ENCODE measurements around the gene ITGB5. TPM values are rescaled to one million over a fixed set of nuclear protein-coding genes. Genes with fewer than 3 reads are reported as not detected.

The ITGB5 gene, protein sequence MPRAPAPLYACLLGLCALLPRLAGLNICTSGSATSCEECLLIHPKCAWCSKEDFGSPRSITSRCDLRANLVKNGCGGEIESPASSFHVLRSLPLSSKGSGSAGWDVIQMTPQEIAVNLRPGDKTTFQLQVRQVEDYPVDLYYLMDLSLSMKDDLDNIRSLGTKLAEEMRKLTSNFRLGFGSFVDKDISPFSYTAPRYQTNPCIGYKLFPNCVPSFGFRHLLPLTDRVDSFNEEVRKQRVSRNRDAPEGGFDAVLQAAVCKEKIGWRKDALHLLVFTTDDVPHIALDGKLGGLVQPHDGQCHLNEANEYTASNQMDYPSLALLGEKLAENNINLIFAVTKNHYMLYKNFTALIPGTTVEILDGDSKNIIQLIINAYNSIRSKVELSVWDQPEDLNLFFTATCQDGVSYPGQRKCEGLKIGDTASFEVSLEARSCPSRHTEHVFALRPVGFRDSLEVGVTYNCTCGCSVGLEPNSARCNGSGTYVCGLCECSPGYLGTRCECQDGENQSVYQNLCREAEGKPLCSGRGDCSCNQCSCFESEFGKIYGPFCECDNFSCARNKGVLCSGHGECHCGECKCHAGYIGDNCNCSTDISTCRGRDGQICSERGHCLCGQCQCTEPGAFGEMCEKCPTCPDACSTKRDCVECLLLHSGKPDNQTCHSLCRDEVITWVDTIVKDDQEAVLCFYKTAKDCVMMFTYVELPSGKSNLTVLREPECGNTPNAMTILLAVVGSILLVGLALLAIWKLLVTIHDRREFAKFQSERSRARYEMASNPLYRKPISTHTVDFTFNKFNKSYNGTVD
- total RNA-seq, result 1 to 10 TPM in 1 of 2 experiments, under 1 TPM in 1; 0.52 to 1.5 TPM

DNA sequence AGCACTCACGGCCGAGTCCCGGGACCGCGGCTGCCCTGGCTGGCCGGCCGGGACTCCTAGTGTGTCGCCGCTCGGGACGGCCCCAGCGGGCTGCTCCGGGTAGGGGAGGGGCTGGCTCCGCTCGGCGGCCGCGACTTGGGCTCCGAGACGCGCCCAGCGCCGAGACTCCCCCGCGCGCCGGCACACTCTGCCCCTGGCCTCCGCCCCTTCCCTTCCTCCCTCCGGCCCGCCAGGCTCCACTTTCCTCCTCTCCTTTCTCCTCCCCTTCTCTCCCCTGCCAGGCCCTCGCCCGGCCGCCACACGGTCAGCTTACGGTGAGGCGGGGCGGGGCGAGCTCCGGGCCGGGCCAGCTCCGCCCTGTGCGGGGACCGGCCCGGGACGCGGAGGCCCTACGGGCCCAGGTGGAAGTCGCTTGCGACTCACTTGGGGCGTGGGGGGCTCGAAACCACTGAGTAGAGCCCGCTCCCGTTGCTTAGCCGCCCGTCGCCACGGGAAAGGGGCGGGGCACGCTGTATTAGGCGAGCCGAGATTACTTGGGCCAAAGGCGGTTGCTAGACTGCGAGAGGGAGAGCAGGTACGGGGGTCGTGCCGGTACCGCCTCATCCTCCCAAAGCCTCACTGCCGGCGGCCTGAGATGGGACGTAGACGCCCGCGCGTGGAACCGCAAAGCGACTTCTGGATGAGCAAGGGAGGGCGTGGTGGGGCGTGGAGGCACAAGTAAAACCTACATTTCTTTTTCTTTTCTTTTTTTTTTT lies at the start of gene ITGB5:
TSS of gene ITGB5 (minus strand) at position 189 of the 755 bp plus-strand sequence. CDS start 365 bp downstream, outside the sequence.
- POLR2A ChIA-PET, result no interaction called here
- Mint-ChIP-seq H3K36me3 (no peaks in the 10 kb centered on the region), H3K4me3 (peak within 1 kb of the TSS; percentile 64), H3K27me3 (peaks cover 45% of the 10 kb centered on the region), H3K4me1 (ENCODE audit: low read depth) (peaks cover 2% of the 10 kb centered on the region), H3K27ac (no peak within 1 kb of the TSS), H3K9me3 (no peaks in the 10 kb centered on the region)
- CTCF ChIA-PET, result interaction anchor here (0.8 to 3.2 kb wide), 2 partner anchors 11 to 14 kb away, joined by 3 to 20 read pairs; no protein-coding TSS in a partner anchor
- intact Hi-C loops (cut with micrococcal nuclease), result no loop called here
- peak; percentile 45 for DNase-seq

DNA sequence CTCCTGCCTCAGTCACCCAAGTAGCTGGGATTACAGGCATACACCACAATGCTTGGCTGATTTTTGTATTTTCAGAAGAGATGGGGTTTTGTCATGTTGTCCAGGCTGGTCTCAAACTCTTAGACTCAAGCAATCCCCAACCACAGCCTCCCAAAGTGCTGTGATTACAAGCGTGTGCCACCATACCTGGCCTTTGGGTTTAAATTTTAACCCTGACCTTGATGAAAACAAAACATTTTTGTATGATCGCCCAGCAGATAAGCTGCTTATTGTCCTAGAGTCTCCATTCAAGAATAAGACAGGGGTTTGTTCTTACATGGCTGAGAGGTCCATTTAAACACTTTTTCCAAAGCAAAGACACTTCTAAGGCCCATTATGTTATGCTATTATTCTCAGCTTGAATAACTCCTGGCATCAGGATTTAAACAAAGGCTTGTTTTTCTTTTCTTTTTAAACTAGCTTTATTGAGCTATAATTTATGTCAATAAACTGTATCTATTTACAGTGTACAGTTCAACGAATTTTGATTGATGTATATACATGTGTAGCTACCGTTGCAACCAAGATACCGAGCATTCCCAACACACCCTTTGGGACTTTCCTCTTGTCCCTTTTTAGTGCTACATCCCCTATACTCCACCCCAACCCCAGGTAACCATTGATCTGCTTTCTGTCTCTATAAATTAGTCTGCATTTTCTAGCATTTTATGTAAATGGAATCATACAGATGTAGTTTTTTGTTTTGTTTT lies 48.8 kb upstream of the ITGB5 start:
- intact Hi-C loops (cut with micrococcal nuclease), result no loop called here
- Mint-ChIP-seq H3K9me3 (no peaks in the 10 kb centered on the region), H3K4me3 (no peak overlapping the region), H3K27me3 (peaks cover 7% of the 10 kb centered on the region), H3K27ac (no peak overlapping the region), H3K36me3 (no peaks in the 10 kb centered on the region), H3K4me1 (ENCODE audit: low read depth) (no peaks in the 10 kb centered on the region)
- no peak for DNase-seq
- ChIA-PET CTCF (no interaction called here), POLR2A (no interaction called here)

GRCh38 chr3:124935264-124935663 lies 48.1 kb upstream of the ITGB5 start:
- CTCF ChIA-PET, result interaction anchor here (1.1 to 1.2 kb wide), 2 partner anchors 34 to 174 kb away, joined by 3 to 4 read pairs; no protein-coding TSS in a partner anchor
- H3K4me1 Mint-ChIP-seq (ENCODE audit: low read depth), result no peaks in the 10 kb centered on the region
- POLR2A ChIA-PET, result no interaction called here
- H3K27me3 Mint-ChIP-seq, result peaks cover 7% of the 10 kb centered on the region
- H3K27ac Mint-ChIP-seq, result no peak overlapping the region
- H3K9me3 Mint-ChIP-seq, result no peaks in the 10 kb centered on the region
- no peak for DNase-seq
- intact Hi-C loops (cut with micrococcal nuclease), result no loop called here
- no peak overlapping the region for H3K4me3 Mint-ChIP-seq
- no peaks in the 10 kb centered on the region for H3K36me3 Mint-ChIP-seq

DNA sequence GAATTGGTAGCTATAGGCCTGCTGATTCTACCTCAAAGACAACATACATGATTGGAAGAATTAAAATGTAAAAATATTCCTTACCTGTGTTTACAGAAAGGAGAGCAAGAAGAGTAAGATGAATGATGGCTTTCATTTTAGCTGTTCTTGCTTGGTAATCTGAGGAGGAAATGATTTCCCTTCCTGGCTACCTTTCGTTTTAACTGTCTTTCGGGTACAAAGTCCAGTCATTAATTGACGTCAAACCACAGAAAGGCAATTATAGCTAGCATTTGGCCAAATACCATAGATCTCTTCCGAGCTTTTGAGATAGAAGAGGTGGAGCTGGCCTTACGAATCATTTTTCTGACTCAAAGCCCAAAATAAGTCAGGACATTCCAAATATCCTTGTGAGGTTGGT lies 47.4 kb upstream of the ITGB5 start, which contains the start of gene MUC13:
TSS of gene MUC13 (minus strand) at position 175 of the 400 bp plus-strand sequence. CDS start at position 136, 39 bp downstream.
- Mint-ChIP-seq H3K36me3 (no peaks in the 10 kb centered on the region), H3K9me3 (no peaks in the 10 kb centered on the region), H3K27ac (no peak within 1 kb of the TSS), H3K4me3 (no peak within 1 kb of the TSS), H3K4me1 (ENCODE audit: low read depth) (no peaks in the 10 kb centered on the region), H3K27me3 (peaks cover 8% of the 10 kb centered on the region)
- intact Hi-C loops (cut with micrococcal nuclease), result no loop called here
- no peak for DNase-seq
- CTCF ChIA-PET, result interaction anchor here (1.1 to 1.2 kb wide), 2 partner anchors 33 to 174 kb away, joined by 3 to 4 read pairs; no protein-coding TSS in a partner anchor
- POLR2A ChIA-PET, result no interaction called here

- ChIA-PET POLR2A (no interaction called here), CTCF (interaction anchor here (0.5 to 2.1 kb wide), 12 partner anchors 10 to 1128 kb away, joined by 3 to 12 read pairs (median 4); no protein-coding TSS in a partner anchor)
- no peaks in the 10 kb centered on the region for H3K9me3 Mint-ChIP-seq
- intact Hi-C loops (cut with micrococcal nuclease), result loop anchor here (1.0 to 5.0 kb wide), 4 partner anchors 214 to 659 kb away; no protein-coding TSS in a partner anchor
- peaks cover 3% of the 10 kb centered on the region for H3K27me3 Mint-ChIP-seq
- no peaks in the 10 kb centered on the region for H3K36me3 Mint-ChIP-seq
- H3K4me1 Mint-ChIP-seq (ENCODE audit: low read depth), result no peaks in the 10 kb centered on the region
- H3K4me3 Mint-ChIP-seq, result no peak overlapping the region
- DNase-seq, result peak; percentile 70
- no peak overlapping the region for H3K27ac Mint-ChIP-seq
Measured at GRCh38 chr3:124928333-124929202, 41.4 kb upstream of the ITGB5 start.

DNA sequence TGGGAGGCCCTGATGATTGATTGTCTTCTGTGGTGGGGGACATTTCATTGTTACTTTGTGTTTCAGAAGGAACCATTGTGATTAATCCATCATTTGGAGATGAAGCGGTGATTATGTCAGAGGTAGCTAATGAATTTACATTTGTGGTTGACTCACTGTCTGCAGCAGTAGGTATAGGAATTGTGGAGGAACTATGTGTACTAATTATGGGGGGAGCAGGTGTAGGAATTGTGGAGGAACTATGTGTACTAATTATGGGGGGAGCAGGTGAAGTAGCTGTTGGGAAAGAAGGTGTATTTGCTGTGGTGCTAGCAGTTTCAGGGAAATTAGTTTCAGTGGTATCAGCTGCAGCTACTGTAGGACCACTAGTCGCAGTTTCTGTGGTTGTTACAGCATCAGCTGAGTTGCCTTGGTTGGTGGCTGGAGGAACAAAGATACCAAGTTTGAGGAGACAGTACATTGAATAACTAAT lies 40.4 kb upstream of the ITGB5 start:
- intact Hi-C loops (cut with micrococcal nuclease), result loop anchor here (1.0 to 5.0 kb wide), 4 partner anchors 215 to 660 kb away; no protein-coding TSS in a partner anchor
- CTCF ChIA-PET, result interaction anchor here (0.5 to 2.1 kb wide), 7 partner anchors 9 to 1127 kb away, joined by 3 to 12 read pairs (median 4); no protein-coding TSS in a partner anchor
- no peak overlapping the region for H3K4me3 Mint-ChIP-seq
- no peaks in the 10 kb centered on the region for H3K36me3 Mint-ChIP-seq
- no peak for DNase-seq
- POLR2A ChIA-PET, result no interaction called here
- peaks cover 3% of the 10 kb centered on the region for H3K27me3 Mint-ChIP-seq
- H3K9me3 Mint-ChIP-seq, result no peaks in the 10 kb centered on the region
- H3K27ac Mint-ChIP-seq, result no peak overlapping the region
- no peaks in the 10 kb centered on the region for H3K4me1 Mint-ChIP-seq (ENCODE audit: low read depth)

DNA sequence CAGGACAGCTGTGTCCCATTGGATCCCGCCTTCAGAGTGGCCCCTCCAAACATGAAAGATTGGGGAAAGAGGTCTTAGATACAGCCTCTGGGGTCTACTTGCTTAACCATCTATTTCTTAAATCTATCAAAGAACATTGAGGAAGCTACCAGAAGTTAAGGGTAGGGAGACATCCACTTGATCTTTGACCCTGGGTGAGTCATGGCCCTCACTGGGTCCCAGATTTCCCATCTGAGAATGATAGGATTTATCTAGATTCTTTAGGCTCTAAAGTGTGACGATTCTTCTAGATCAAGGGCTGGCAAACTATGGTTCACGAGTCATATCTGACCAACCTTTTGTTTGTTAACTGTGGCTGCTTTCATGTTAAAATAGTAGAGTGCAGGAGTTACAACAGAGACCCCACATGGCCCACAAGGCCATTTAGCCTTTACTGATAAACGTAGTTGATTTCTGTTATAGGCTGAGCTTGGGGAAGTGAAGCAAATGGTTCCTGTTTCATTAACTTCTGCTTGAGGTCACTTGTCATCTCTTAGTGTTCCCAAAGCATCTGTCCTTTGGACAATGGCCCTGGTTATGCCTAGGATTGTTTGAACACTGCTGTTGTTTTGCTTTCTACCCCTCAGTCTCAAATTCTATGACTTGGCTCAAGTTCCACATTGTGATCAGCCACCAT lies 39.4 kb upstream of the ITGB5 start:
- no peaks in the 10 kb centered on the region for H3K36me3 Mint-ChIP-seq
- no peak overlapping the region for H3K27ac Mint-ChIP-seq
- H3K27me3 Mint-ChIP-seq, result peaks cover 3% of the 10 kb centered on the region
- DNase-seq, result no peak
- H3K4me3 Mint-ChIP-seq, result no peak overlapping the region
- ChIA-PET POLR2A (no interaction called here), CTCF (interaction anchor here (1.7 kb wide), 1 partner anchor 276 kb away, joined by 5 read pairs; no protein-coding TSS in a partner anchor)
- H3K4me1 Mint-ChIP-seq (ENCODE audit: low read depth), result no peaks in the 10 kb centered on the region
- no peaks in the 10 kb centered on the region for H3K9me3 Mint-ChIP-seq
- intact Hi-C loops (cut with micrococcal nuclease), result loop anchor here (5.0 kb wide), 2 partner anchors 216 to 661 kb away; no protein-coding TSS in a partner anchor

GRCh38 chr3:124924741-124925140 lies 37.6 kb upstream of the ITGB5 start:
- no peak for DNase-seq
- POLR2A ChIA-PET, result no interaction called here
- H3K9me3 Mint-ChIP-seq, result no peaks in the 10 kb centered on the region
- H3K4me1 Mint-ChIP-seq (ENCODE audit: low read depth), result no peaks in the 10 kb centered on the region
- H3K36me3 Mint-ChIP-seq, result no peaks in the 10 kb centered on the region
- H3K27ac Mint-ChIP-seq, result no peak overlapping the region
- intact Hi-C loops (cut with micrococcal nuclease), result loop anchor here (5.0 kb wide), 2 partner anchors 218 to 663 kb away; no protein-coding TSS in a partner anchor
- CTCF ChIA-PET, result interaction anchor here (0.9 to 1.3 kb wide), 4 partner anchors 15 to 265 kb away, joined by 3 to 4 read pairs (median 3); no protein-coding TSS in a partner anchor
- peaks cover 5% of the 10 kb centered on the region for H3K27me3 Mint-ChIP-seq
- no peak overlapping the region for H3K4me3 Mint-ChIP-seq

- no peak overlapping the region for H3K27ac Mint-ChIP-seq
- peaks cover 1% of the 10 kb centered on the region for H3K27me3 Mint-ChIP-seq
- no peaks in the 10 kb centered on the region for H3K4me1 Mint-ChIP-seq (ENCODE audit: low read depth)
- no peaks in the 10 kb centered on the region for H3K9me3 Mint-ChIP-seq
- no peaks in the 10 kb centered on the region for H3K36me3 Mint-ChIP-seq
- DNase-seq, result no peak
- H3K4me3 Mint-ChIP-seq, result no peak overlapping the region
- ChIA-PET POLR2A (no interaction called here), CTCF (interaction anchor here (0.8 to 1.3 kb wide), 3 partner anchors 13 to 266 kb away, joined by 3 to 4 read pairs (median 4); no protein-coding TSS in a partner anchor)
- intact Hi-C loops (cut with micrococcal nuclease), result no loop called here
Measured at GRCh38 chr3:124923833-124924232, 36.7 kb upstream of the ITGB5 start.

- Mint-ChIP-seq H3K27ac (no peak overlapping the region), H3K9me3 (no peaks in the 10 kb centered on the region), H3K4me3 (no peak overlapping the region), H3K36me3 (no peaks in the 10 kb centered on the region), H3K4me1 (ENCODE audit: low read depth) (no peaks in the 10 kb centered on the region), H3K27me3 (peaks cover 1% of the 10 kb centered on the region)
- ChIA-PET CTCF (interaction anchor here (1.0 to 1.4 kb wide), 3 partner anchors 9 to 160 kb away, joined by 3 to 7 read pairs (median 4); no protein-coding TSS in a partner anchor), POLR2A (interaction anchor here (0.6 kb wide), 1 partner anchor 71 kb away, joined by 3 read pairs; no protein-coding TSS in a partner anchor)
- DNase-seq, result no peak
- intact Hi-C loops (cut with micrococcal nuclease), result no loop called here
Measured at GRCh38 chr3:124920718-124921117, 33.6 kb upstream of the ITGB5 start.

All from activated CD4-positive, alpha-beta memory T cell treated with anti-CD3 and anti-CD28 coated beads for 36 hours (primary cell).